GM13977 (cell line): Measurements from ENCODE around the gene CBFA2T2.
A peak's percentile ranks its signal among the peaks of the same experiment; 100 is the strongest.

Experiments used
- DNase-seq: peaks from one replicate; pipeline ENCODE4 v3.0.0; 2012; ENCODE audit warnings: low spot score
- CTCF ChIP-seq: IDR thresholded peaks from 2 replicates; pipeline ENCODE4 v1.5.1; 2012; ENCODE audit warnings: mild to moderate bottlenecking, control low read depth; ENCODE audit not compliant: insufficient read depth; ENCODE audit errors: extremely low read depth, missing control alignments
- in situ Hi-C: fragments of 300-500 bp; cut with MboI; formaldehyde crosslinking; loops from one replicate; pipeline ENCODE4 v1.12.0; 2022; ENCODE audit warnings: low sequenced_read_pairs, low pct_unique_long_range_greater_than_20kb, mixed read lengths, inconsistent platforms; ENCODE audit not compliant: unreplicated experiment

CBFA2T2 gene

GRCh38 chr20:33675136-33675959, 185.5 kb downstream of the CBFA2T2 start:
- no peak for DNase-seq
- no peak for TF ChIP-seq CTCF
- in situ Hi-C loops = no loop called here

- TF ChIP-seq CTCF = no peak
- in situ Hi-C loops = no loop called here
- DNase-seq = no peak
Measured at GRCh38 chr20:33676121-33676520, 186.2 kb downstream of the CBFA2T2 start.

GRCh38 chr20:33676652-33677645, 187.1 kb downstream of the CBFA2T2 start:
- no peak for TF ChIP-seq CTCF
- no peak for DNase-seq
- in situ Hi-C loops = no loop called here

- no peak for TF ChIP-seq CTCF
- in situ Hi-C loops = no loop called here
- no peak for DNase-seq
Measured at GRCh38 chr20:33677991-33678702, 188.3 kb downstream of the CBFA2T2 start.

- DNase-seq = peak; percentile 78
- in situ Hi-C loops = no loop called here
- TF ChIP-seq CTCF = no peak
Measured at GRCh38 chr20:33679758-33680485, 190.0 kb downstream of the CBFA2T2 start.
